OCI-LY3 (cell line): Measurements from ENCODE around the gene UAP1L1.

Experiments
- H2AFZ ChIP-seq: fragments of 200-600, 300-600 bp; shearing (Covaris generic); 2 replicates; pipeline ENCODE4 v1.6.0; 2014; ENCODE audit warnings: antibody characterized with exemption, low read depth, low read length
- H3K27ac ChIP-seq: fragments of 200-600, 300-600 bp; sonication (generic); 2 replicates; pipeline ENCODE4 v1.5.1; 2014; ENCODE audit warnings: mild to moderate bottlenecking, low read length, moderate library complexity, mixed read lengths
- H3K27me3 ChIP-seq: fragments of 200-600, 300-600 bp; sonication (generic); 2 replicates; pipeline ENCODE4 v1.6.1; 2014; ENCODE audit warnings: low read depth, low read length, mixed read lengths
- H3K36me3 ChIP-seq: fragments of 200-600, 300-600 bp; sonication (generic); replicated peaks from 2 replicates; pipeline ENCODE3; 2014; ENCODE audit warnings: low read depth, low read length, mixed read lengths
- H3K4me1 ChIP-seq: fragments of 300-600, 200-600 bp; sonication (generic); 2 replicates; pipeline ENCODE4 v1.6.1; 2014; ENCODE audit warnings: low read length, mixed read lengths
- H3K4me2 ChIP-seq: fragments of 200-600, 300-600 bp; sonication (generic); 2 replicates; pipeline ENCODE4 v1.6.1; 2014; ENCODE audit warnings: low read length, mixed read lengths
- H3K4me3 ChIP-seq: fragments of 300-600, 200-600 bp; sonication (generic); 2 replicates; pipeline ENCODE4 v1.5.1; 2014; ENCODE audit warnings: antibody characterized with exemption, mild to moderate bottlenecking, low read length, moderate library complexity
- H3K79me2 ChIP-seq: fragments of 300-600, 200-600 bp; shearing (Covaris generic); 2 replicates; pipeline ENCODE4 v1.6.1; 2014; ENCODE audit warnings: mild to moderate bottlenecking, low read length, mixed read lengths
- H3K9ac ChIP-seq: fragments of 300-600, 200-600 bp; shearing (Covaris generic); 2 replicates; pipeline ENCODE4 v1.6.0; 2014; ENCODE audit warnings: mild to moderate bottlenecking, low read length, moderate library complexity
- H3K9me3 ChIP-seq: fragments of 200-600, 300-600 bp; shearing (Covaris generic); 2 replicates; pipeline ENCODE4 v1.6.1; 2014; ENCODE audit warnings: low read length, mixed read lengths; ENCODE audit not compliant: insufficient read depth
- H4K20me1 ChIP-seq: fragments of 200-600, 300-600 bp; sonication (generic); 2 replicates; pipeline ENCODE4 v1.6.1; 2016; ENCODE audit warnings: low read length, mixed read lengths; ENCODE audit not compliant: insufficient read depth
- EZH2phosphoT487 ChIP-seq: fragments of 200-600 bp; shearing (Covaris generic); IDR thresholded peaks from 2 replicates; pipeline ENCODE4 v1.6.1; 2018; ENCODE audit warnings: antibody characterized with exemption, mixed run types, low read depth
- TF ChIP-seq, protein P1 (sequence below): fragments of 200-600, 300-600 bp; sonication (generic); IDR thresholded peaks from 2 replicates; pipeline ENCODE4 v1.5.1; 2014; ENCODE audit warnings: antibody characterized with exemption, low read length, low read depth

UAP1L1 gene

DNA sequence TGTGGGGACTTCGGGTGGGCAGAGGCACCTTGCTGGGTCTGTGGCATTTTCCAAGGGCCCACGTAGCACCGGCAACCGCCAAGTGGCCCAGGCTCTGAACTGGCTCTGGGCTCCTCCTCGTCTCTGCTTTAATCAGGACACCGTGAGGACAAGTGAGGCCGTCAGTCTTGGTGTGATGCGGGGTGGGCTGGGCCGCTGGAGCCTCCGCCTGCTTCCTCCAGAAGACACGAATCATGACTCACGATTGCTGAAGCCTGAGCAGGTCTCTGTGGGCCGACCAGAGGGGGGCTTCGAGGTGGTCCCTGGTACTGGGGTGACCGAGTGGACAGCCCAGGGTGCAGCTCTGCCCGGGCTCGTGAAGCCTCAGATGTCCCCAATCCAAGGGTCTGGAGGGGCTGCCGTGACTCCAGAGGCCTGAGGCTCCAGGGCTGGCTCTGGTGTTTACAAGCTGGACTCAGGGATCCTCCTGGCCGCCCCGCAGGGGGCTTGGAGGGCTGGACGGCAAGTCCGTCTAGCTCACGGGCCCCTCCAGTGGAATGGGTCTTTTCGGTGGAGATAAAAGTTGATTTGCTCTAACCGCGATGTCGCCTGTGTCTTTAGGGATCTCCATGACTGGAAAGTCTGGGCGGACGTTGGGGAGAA is 31.4 kb downstream of the UAP1L1 start:
- Histone ChIP-seq H3K4me1 (no peaks in the 10 kb centered on the region), H3K9me3 (no peaks in the 10 kb centered on the region), H3K36me3 (peaks cover 22% of the 10 kb centered on the region), H3K9ac (no peak overlapping the region), H3K4me2 (no peak overlapping the region), H3K79me2 (no peaks in the 10 kb centered on the region), H3K27me3 (no peaks in the 10 kb centered on the region), H3K27ac (no peak overlapping the region), H4K20me1 (no peaks in the 10 kb centered on the region), H3K4me3 (no peak overlapping the region), H2AFZ (no peak overlapping the region)
- TF ChIP-seq, protein P1, sequence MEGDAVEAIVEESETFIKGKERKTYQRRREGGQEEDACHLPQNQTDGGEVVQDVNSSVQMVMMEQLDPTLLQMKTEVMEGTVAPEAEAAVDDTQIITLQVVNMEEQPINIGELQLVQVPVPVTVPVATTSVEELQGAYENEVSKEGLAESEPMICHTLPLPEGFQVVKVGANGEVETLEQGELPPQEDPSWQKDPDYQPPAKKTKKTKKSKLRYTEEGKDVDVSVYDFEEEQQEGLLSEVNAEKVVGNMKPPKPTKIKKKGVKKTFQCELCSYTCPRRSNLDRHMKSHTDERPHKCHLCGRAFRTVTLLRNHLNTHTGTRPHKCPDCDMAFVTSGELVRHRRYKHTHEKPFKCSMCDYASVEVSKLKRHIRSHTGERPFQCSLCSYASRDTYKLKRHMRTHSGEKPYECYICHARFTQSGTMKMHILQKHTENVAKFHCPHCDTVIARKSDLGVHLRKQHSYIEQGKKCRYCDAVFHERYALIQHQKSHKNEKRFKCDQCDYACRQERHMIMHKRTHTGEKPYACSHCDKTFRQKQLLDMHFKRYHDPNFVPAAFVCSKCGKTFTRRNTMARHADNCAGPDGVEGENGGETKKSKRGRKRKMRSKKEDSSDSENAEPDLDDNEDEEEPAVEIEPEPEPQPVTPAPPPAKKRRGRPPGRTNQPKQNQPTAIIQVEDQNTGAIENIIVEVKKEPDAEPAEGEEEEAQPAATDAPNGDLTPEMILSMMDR = no peak
- no peak for TF ChIP-seq EZH2phosphoT487

DNA sequence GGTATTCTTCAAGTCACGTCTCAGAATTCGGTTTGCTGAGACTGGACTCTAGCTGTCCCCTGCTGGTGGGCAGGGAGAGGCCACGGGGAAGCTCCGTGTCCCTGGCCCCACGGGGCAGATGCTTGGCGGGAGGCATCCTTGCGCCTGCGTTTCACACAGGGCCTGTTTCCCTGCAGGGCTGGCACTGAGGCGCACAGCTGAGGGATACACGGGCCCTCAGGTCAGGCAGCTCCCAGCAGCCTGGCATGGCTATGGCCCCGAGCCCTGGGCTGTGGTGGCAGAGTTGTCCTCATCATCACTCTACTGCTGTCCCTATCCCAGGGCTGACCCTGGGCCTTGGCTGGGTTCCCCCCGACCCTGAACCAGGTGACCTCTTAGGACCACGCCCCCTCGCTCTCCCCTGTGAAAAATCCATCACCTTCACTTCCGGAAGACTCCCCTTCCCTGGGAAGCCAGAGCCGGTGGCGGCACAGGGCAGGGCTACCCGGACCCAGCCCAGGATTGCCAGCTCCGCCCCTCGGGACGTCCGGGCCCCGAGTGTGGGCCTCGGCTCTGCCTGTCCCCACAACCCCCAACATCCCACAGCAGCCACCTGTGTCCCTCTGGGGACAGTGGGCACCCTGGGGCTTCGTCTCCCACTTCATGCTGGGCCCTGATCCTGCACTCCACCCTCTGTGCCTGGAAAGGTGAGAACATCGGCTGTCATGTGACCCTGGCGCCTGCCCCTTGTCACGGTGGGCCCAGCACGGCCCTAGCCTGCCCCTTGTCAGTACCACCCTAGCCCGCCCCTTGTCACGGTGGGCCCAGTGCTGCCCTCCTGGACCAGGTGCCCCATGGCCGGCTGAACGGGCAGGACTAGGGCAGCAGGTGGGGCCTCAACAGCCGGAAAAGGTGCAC is 32.2 kb downstream of the UAP1L1 start:
- Histone ChIP-seq H4K20me1 (no peaks in the 10 kb centered on the region), H3K79me2 (no peaks in the 10 kb centered on the region), H3K27ac (no peak overlapping the region), H3K27me3 (no peaks in the 10 kb centered on the region), H2AFZ (no peak overlapping the region), H3K36me3 (peaks cover 16% of the 10 kb centered on the region), H3K9me3 (no peaks in the 10 kb centered on the region), H3K4me3 (no peak overlapping the region), H3K9ac (no peak overlapping the region), H3K4me1 (no peaks in the 10 kb centered on the region), H3K4me2 (no peak overlapping the region)
- TF ChIP-seq, protein P1 = no peak
- TF ChIP-seq EZH2phosphoT487 = no peak

DNA sequence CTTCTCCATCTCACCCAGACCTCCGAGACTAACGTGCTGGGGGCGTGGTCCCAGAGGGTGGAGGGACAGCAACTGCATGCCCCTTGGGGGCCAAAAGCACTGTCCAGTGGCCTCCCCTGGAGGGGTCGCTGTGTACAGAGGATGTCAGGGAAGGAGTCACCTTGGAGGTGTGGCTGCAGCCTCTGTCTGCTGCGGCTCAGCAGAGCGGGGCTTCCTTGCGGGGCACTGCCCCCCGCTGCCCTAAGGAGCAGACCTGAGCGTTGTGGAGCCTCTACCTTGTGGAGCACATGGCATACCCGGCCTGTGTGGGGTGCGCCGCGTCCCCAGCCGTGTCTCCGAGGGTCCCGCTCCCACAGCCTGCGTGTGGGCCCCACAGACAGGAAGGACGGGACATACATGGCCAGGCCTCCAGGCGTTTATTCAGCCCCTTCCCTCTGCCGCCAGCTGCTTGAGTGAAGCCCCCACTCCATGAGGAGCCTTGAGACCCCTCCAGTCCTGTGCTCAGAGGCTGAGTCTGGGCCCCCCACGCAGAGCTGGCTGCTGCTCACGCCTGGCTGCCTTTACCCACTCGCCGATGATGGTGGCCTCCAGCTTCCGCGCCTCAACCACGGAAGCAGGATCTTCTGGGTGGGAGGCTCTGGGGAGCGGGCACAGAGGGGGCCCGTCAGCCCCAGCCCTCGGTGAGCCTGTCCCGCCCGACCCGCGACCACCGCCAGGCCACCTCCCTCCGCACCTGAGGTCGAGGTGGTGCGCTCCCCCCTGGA is 33.0 kb downstream of the UAP1L1 start:
- Histone ChIP-seq H4K20me1 (no peaks in the 10 kb centered on the region), H3K27ac (no peak overlapping the region)

More for the DNA sequence above, 33.0 kb downstream of the UAP1L1 start:
- H3K4me3 ChIP-seq = no peak overlapping the region
- no peak overlapping the region for H3K4me2 ChIP-seq
- H3K9me3 ChIP-seq = no peaks in the 10 kb centered on the region
- H3K9ac ChIP-seq = no peak overlapping the region
- no peaks in the 10 kb centered on the region for H3K79me2 ChIP-seq
- no peak overlapping the region for H2AFZ ChIP-seq
- TF ChIP-seq, protein P1 = no peak
- no peak for TF ChIP-seq EZH2phosphoT487
- peaks cover 11% of the 10 kb centered on the region for H3K36me3 ChIP-seq
- H3K4me1 ChIP-seq = peaks cover under 1% of the 10 kb centered on the region; the same call in 1 of the 2 replicates
- no peaks in the 10 kb centered on the region for H3K27me3 ChIP-seq
